ENCODE measurements around the gene SCN3B.

GRCh38 chr11:123603666-123604065, 50.8 kb downstream of the SCN3B start:
- TF ChIP-seq CTCF (conservative IDR thresholded peaks at IDR 0.05; ENCODE audit: low read depth, low read length) (no peak), EZH2 (IDR thresholded peaks at IDR 0.05; ENCODE audit: low read length, unreplicated experiment) (no peak), EZH2phosphoT487 (IDR thresholded peaks at IDR 0.05; ENCODE audit: borderline replicate concordance, low read length) (no peak)
